HG03060 (cell line): ENCODE measurements around the gene MICU1.

Source experiments
- ATAC-seq: cut with Tn5 transposase; IDR thresholded peaks from one replicate; pipeline ENCODE4 v1.9.1; 2021; ENCODE audit warnings: low read depth, moderate number of reproducible peaks; ENCODE audit not compliant: unreplicated experiment

The MICU1 gene

GRCh38 chr10:72319416-72320254, 306.2 kb downstream of the MICU1 start:
- no peak for ATAC-seq

- no peak for ATAC-seq
Observed at GRCh38 chr10:72318418-72319262, 307.2 kb downstream of the MICU1 start.
